ENCODE measurements around the gene IQCM.

Gene IQCM

DNA sequence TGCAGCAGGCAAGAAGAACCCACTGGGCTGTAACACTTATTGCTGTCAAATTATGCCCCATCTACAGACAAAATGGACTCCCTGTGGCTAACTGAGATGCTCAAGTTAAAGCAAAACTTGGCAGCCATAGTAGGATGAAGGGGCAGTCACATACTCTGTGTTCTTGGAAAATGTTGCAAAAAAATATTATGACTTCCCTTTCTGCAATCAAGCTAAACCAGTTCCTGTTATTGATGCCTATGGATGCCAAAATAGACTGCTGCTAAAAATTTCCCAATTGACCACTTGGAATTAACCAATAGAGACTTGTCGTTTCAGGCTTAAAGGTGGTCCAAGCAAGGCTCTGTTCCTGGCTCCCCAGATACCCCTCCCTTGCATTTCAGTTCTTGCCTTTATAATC lies 49.5 kb downstream of the IQCM start:
- no peak for DNase-seq

DNA sequence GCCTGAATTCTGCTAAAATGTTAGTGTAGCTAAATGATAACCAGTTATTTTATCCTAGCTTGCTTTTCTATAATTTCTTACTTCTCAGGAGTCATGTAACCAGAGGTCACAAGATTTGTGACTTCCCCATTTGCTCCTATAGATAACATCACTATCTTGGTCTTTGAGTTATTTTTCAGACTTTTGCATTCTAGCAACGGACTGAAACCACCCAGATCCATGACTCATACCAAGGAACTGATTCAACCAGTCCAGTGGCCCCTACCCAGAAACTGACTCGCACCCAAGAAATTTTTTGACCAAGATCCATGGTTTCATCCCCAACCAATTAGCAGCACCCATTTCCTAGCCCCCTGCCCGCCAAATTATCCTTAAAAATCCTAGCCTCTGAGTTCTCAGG lies 50.0 kb downstream of the IQCM start:
- no peak for DNase-seq

DNA sequence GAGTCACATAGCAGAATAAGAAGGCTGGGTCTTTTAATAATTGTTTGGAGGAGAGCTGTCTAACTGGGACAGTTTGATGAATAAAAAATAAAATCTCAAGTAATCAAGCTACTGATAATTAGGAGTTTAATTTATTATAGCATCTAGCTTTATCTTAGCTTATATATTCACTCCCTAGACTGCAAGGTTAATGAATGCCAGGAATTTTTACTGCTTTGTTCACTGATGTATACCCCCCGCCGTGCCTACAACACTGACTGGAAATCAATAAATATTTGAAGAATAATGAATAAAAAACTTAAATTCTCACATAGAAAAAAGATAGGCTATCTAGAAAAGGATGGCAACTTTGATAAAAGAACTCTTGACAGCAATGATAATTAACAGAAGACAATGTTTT lies 59.7 kb downstream of the IQCM start:
- no peak for DNase-seq

DNA sequence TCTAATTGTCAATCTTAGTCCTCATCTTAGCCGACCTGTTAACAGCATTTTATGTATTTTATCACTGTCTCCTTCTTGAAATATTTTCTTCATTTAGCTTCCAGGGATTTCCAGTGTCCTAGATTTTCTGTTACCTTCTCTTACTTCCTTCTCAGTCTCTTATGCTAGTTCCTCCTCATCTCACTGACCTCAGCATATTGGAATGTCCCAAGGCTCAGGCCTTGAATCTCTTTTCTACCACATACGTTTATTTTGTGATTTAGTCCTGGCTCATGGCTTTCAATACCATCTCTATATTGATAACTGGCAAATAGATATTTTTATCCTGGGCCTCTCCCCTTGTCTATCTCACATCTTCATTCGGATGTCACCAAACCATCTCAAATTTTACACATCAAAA lies 61.1 kb downstream of the IQCM start:
- no peak for DNase-seq

DNA sequence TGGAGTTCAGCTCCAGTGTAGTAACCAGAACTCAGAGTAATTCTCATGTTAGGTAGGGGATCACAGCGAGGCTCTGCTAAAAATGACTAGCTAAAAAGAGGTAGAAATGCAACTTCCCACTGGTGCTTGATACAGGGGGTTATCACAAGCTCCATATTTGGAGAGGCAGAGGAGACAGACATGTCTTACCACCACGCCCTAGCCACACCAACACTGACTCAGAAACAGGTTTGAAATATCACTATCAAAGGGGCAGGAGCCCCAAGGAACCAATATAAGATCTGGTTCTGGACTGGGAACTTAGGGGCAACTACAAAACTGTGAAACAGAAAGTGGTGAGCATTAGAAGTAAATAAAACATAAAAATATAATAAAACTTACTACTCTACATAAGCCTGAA lies 62.9 kb downstream of the IQCM start:
- DNase-seq: no peak

DNA sequence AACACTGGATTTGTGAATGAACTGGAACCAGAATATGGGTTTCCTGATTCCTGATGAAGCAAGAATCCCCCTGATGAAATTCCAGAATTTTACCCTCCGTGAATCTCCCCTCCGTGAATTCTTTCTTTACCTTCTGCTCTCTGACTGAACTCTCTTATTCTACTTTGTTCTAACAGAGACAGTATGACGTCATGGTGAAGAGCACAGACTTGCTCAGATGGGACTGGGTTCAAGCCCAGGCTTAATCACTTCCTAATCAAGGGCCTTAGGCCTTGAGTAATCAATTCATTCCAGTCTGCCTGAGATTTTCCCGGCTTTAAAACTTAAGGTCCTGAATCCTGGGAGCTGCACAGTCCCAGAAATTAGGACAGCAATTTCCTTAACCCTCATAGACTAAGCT lies 64.5 kb downstream of the IQCM start:
- DNase-seq: no peak

DNA sequence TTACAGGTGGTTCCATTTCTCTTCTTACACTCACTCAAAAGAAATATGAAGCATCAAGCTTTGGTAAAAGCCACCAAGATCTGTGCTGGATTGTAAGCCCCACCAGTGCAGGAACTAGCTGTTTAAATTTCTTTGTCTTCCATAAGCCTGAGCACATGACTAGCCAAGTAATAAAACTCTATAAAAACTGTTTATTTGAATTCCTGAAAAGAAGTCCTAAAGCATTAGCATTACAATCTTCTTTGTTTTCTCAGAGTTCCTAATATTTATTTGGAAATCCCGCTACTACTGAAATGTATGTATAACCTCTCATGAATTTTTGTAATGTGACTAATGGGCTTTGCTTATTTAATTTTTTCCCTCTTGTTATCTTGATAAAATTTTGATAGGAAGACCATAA lies 65.9 kb downstream of the IQCM start:
- no peak for DNase-seq

DNA sequence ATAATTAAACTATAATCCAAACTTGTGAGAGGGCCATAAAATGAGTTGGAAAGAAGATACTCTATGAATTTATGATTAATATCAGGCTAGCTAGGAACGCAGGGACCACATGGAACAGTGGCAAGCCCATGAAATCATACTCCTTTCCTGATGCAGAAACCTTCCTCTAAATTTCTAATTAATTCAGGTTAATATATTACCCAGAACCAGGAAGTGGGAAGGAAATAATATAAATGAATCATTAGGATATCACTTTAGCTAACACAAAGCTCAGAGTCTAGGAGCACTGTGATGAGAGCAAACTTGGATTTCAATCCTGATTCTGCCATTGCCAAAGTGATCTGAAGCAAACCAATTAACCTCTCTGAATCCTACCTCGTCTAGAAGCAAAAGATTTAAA lies 68.0 kb downstream of the IQCM start:
- no peak for DNase-seq

DNA sequence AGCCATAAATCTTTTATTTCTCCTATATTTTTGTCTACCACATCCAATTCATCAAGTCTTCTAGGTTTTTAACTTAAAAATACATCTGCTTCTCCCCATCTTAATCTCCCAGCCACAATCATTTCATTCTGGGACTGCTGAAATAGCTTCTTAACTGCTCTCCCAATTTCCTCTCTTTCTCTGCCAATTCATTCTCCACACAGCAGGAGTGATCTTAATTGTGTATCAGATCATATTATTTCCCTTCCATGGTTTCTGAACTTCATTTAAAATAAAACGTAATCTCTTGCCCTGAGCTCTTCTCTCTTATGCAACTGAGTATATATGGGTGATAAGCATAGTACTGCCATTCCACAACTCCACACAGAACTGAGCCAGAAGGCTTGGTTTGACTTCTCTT lies 69.4 kb downstream of the IQCM start:
- DNase-seq: no peak

DNA sequence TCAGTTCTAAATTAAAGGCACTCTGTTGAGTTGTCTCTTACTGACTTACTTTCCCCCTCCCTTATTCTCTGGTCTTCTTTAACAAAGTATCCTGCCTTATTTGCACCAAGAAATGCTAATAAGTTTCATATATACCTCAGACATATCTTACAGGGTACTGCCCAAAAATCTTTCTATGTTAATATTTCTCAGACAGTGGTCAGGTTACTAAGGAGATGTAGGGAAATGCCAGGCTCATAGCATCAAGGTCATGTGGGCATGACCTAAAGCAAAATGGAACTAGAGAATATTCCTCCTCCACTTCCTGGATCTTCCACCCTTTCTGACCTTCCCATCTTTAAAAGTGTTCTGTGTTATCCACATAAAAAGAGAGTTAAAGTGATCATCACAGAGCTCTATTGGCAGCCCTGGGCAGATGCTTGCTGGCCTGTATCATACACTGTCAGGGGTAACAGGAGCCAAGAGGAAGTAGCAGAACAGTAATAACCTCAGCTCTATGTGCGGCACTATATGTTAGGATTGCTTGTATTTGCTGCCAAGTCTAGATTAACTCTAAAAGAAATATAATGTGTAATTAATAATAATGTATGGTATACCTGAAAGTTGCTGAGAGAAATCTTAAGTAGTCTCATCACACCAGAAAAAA lies 74.3 kb downstream of the IQCM start:
- DNase-seq: no peak

DNA sequence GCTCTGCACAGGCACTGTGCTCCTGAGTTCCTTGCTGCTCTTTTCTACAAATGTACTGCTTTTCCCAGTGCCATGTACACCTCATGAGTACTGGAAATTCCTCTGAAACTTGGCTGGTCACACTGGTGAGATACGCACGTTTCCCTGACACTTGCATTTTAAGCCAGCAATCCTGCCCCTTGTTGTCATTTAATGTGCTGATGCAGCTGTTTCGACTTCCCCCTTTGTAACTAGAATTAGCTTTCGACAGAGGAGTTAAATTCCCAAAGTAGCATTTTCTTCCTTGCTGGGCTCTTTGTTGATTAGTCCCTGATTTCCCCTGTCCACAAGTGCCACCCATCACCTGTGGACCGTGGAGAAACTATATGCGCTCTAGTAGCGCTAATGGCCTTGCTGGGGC lies 77.5 kb downstream of the IQCM start:
- DNase-seq: no peak

DNA sequence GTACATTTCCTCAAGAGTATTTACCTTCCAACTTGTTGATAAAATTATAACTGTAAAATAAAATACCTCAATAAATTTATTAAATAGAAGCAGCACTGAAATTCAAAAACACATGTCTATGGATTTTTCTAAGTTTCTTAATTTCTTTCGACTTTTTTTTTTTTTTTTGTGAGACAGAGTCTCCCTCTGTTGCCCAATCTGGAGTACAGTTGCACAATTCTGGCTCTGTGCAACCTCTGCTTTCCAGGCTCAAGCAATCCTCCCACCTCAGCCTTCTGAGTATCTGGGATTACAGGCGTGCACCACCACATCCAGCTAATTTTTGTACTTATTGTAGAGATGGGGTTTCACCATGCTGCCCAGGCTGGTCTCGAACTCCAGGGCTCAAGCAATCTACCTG lies 79.8 kb downstream of the IQCM start:
- DNase-seq: no peak

DNA sequence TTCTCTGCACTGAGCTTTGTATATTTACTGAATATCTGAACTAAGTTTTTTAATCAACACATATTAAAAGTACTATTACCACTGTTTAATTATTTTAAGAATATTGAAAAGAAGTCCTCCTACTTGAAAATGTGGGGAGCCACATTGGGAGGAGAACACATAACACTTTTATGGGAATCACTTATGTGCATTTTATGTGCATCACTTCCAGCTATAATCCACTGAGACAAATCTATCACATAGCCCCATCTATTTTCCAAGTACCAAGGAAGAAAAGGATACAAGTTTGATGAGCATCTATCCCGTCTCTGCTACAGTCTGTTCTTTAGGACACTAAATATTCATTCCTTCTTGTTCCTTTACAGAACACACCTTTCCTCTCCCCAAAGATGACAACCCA lies 87.2 kb downstream of the IQCM start:
- DNase-seq: no peak

DNA sequence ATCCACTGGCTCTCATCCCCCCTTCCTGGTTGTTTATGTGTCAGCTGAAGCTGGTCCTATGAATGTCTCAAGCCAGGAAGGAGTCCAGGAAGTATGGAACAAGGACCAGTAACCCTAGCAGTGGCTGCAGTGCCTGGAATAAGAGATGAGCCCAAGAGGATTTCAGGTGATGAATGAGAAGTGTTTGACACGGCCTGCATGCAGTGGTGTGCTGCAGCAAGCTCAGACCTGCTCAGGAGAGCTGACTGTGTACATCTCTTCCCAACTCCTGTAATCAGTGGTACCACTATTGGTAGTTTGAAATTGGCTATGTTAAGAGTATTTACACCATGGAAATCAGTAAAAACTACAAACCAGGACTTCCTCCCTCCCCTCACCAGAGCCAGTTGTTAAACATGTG lies 88.0 kb downstream of the IQCM start:
- DNase-seq: no peak

DNA sequence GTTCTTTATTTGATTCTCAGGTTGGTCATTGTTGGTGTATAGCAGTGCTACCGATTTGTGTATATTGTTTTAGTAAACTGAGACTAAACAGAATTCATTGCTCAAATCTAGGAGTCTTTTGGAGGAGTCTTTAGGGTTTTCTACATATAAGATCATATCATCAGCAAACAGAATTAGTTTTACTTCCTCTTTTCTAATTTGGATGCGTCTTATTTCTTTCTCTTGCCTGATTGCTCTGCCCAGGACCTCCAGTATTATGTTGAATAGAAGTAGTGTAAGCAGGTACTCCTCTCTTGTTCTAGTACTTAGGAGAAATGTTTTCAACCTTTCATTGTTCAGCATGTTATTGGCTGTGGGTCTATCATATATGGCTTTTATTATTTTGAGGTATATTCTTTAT lies 92.6 kb downstream of the IQCM start:
- no peak for DNase-seq

DNA sequence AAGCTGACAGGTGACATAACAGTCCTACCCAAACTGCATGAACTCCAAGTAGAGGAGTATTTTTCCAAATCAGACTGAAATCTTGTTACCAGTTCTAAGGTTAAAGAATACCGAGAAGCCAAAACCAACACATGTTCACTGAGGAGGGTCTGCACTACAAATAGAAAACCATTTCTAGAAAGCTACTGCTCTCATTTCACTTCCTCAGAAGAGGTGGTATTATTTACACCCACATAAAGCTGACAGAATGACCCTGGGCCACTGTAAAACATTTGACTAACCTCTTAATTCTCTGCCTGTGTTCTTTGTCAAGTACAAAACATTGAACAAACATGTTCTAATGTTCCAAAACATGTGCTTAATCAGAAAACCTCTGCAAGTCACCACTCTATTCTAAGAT lies 95.8 kb downstream of the IQCM start:
- no peak for DNase-seq

DNA sequence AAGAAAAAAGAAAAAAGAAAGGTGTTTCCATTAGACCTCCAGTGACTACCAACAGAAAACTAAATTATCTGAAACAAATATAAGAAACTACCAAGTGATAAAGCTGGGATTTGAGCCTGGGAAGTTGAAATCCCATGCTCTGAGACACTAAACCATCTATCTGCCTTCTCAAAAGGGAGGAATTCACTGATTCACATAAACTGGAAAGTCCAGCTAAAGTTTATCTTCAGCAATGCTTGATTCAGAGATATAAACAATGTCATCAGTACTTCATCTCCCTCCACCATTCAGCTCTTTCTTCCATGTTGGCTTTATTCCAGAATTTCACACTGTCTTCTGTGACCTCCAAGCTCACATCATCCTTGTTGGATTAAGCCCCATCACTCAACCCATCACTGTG lies 96.3 kb downstream of the IQCM start:
- DNase-seq: no peak

DNA sequence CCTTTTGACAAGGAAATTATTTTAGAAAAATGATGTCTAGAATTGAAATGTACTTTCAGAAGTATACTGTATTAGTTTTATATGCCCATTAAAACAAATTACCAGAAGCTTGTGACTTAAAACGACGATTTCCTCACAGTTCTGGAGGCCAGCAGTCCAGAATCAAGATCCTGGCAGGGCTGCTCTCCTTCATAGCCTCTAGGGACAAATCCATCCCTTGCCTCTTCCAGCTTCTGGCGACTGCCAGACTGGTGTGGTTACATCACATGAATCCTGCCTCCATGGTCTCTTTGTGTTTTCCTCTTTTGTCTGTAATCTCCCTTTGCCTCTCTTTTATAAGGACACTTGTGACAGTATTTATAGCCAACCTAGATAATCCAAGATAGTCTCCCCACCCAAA lies 97.1 kb downstream of the IQCM start:
- no peak for DNase-seq

DNA sequence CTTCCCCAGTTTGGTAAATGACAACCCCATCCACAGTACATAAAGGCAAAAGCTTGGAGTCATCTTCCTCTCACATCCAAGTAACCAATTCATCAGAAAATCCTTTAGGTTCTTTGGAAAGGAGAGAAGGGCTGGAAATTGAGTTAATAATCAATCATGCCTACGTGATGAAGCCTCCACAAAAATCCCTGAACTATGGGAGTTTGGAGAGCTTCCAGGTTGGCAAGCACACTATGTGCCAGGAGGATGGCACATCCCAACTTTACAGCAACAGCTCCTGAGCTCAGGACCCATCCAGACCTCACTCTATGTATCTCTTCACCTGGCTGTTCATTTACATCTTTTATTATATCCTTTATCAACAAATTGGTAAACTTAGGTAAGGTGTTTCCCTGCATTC lies 98.9 kb downstream of the IQCM start:
- DNase-seq: no peak

DNA sequence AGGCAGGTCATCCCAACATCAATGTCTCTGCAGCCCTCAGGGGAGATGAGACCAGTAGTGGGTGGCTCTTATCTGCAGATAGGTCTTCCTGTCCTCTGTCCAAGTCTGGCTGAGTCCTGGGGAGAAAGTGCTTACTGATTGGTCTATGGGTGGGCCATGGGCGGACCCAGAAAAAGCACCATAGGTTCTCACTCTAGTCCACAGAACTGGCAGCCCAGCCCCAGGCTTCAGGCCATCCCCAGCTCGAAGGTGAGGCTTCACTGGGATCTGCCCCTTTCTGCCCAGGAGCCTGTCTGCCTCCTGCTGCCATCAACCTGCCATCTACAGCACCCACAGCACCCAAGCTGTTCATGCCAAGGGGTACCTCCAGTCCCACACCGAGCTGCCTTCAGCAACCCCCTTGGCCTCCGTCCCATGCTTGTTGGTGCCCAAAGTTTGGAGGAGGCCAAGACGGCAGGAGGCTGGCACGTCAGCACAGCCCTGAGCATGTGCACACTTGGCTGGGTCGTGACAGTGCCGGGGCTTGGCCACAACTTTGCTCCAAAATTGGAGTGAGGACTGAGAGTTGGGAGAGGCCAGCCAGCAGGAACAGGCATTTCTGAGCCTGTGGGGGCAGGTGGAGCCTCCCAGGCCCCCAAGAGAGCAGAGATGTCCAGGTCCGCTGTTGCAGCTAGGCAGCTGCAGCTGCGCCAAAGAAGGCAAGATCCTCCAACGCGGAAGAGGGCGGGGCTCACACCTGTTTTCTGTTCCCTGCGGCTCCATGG lies 99.6 kb downstream of the IQCM start:
- no peak for DNase-seq

DNA sequence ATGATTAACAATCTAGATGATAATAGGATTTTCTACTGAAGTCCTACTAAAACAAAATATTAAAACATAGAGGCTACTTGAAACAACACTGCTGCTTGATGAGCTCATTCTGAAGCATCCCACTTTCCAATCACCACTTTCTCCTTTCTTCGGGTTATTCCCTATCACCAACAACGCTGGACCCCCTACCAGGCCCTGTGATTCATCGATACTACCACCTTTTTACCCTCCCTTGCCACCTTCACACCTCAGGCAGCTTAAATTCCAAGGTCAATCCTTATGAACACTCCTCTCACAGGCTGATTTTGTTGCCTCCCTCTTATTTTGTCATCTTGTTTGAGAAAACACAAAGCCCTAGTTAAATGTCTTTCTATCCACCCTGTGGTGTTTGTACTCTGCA lies 102.6 kb downstream of the IQCM start:
- DNase-seq: no peak

DNA sequence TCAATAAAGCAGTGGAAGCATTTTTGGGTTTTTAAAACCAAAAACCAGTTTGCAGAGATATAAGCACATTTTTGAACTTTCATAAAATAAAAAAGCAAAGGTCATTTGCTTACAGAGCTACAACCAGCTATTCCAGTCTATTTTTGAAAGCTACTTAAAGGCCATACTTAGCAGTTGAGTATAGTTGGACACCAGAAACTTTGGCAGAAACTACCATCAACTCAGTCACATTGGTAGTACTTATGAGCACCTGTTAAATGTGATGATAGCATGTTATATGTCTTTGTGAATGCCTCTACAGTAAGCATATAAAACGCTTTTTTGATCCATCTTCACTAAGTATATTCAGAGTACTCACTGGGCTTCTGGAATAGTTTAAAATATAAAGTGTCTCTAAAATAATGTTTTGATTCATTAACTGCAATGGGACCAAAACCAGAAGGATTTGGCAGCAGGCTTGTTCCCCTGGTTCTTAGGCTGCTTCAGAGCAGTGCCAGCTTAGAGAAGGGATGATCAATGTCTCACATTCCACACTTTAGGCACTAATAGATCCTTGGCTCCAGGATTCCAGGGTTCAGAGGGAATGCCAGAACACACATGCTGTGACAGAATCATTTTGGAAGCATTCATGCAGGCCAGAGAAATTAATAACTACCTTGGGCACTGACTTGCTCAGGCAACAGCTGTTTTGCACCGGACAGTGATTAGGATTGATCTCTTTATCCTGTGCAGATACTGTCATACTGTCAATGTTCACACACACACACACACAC lies 103.9 kb downstream of the IQCM start:
- no peak for DNase-seq

DNA sequence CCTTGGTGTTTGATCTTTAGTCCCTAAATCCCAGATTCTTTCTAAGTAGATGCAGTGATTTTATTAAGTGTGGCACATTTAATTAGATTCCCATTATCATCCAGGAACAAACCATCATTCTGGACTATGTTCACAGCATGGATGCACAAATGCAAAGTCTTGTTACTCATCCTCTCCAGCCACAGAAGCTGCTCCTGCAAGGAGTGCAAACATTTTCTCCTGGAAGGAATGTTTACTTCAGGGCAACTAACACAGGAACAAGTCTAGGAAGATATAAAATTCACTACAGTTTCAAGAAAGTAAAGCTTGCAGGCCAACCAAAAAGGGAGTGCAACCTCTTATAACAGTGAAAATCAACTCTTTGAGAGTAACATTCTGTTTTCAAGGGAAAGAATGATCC lies 106.0 kb downstream of the IQCM start:
- DNase-seq: no peak

DNA sequence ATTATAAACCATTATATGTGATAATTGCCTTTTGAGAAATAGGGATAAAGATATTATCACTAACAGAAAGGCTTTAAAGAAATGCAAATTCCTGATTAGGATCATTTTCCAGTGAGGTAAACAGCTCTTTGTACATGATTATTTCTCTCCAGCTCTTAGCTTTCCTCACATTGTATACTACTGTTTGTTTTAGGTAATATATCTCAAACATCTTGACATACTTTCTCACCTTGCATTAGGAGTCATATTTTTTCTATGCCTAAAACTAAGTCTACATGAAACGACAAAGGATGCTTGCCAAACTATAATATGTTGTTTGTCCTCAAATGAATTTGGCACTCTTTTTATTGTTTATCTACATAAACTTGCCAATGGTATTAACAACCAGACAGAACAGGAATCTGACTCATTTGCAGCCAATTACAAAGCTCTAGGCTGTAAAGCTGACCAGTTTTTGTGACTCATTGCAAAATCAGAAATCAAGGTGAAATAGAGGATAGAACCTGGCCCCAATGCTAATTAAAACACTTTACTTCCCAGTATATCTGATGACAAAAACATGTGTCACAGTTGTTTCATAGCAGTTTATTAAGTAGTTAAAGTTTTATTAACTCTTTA lies 107.0 kb downstream of the IQCM start:
- DNase-seq: no peak

All from bone marrow (tissue), 2 donors.